Smooth muscle cell (in vitro differentiated cells): ENCODE results near the gene AGTPBP1. TPM values are rescaled to one million over a fixed set of nuclear protein-coding genes. Genes with fewer than 3 reads are reported as not detected.

Experiments used
- DNase-seq: peaks from one replicate; lab custom pipeline; 2025; ENCODE audit not compliant: unreplicated experiment; lab: John Stamatoyannopoulos, UW
- H2AFZ ChIP-seq: fragments of 200-600 bp; sonication (generic); 2 replicates; pipeline ENCODE4 v1.6.0; 2016; ENCODE audit warnings: antibody characterized with exemption, low read depth, mild to moderate bottlenecking
- H3F3A ChIP-seq: fragments of 200-600 bp; sonication (generic); 2 replicates; pipeline ENCODE4 v1.6.0; 2017; ENCODE audit warnings: antibody characterized with exemption, low read depth
- H3K27ac ChIP-seq: fragments of 200-600 bp; sonication (generic); 2 replicates; pipeline ENCODE4 v1.5.1; 2016; ENCODE audit warnings: low read depth, mild to moderate bottlenecking
- H3K27me3 ChIP-seq: fragments of 200-600 bp; sonication (generic); 2 replicates; pipeline ENCODE4 v1.6.1; 2016; ENCODE audit warnings: low read depth, mild to moderate bottlenecking
- H3K36me3 ChIP-seq: fragments of 200-600 bp; sonication (generic); 2 replicates; pipeline ENCODE4 v1.5.1; 2016; ENCODE audit warnings: low read depth
- H3K4me1 ChIP-seq: fragments of 200-600 bp; sonication (generic); 2 replicates; pipeline ENCODE4 v1.5.1; 2016; ENCODE audit warnings: low read depth
- H3K4me2 ChIP-seq: fragments of 200-600 bp; sonication (generic); 2 replicates; pipeline ENCODE4 v1.6.0; 2016; ENCODE audit warnings: mild to moderate bottlenecking
- H3K4me3 ChIP-seq: fragments of 200-600 bp; sonication (generic); 2 replicates; pipeline ENCODE4 v1.5.1; 2016; ENCODE audit warnings: mild to moderate bottlenecking
- H3K79me2 ChIP-seq: fragments of 200-600 bp; sonication (generic); 2 replicates; pipeline ENCODE4 v1.6.0; 2016; ENCODE audit warnings: low read depth, mild to moderate bottlenecking
- H3K9ac ChIP-seq: fragments of 200-600 bp; sonication (generic); 2 replicates; pipeline ENCODE4 v1.6.0; 2016; ENCODE audit warnings: low read depth
- H3K9me3 ChIP-seq: fragments of 200-600 bp; sonication (generic); replicated peaks from 2 replicates; pipeline ENCODE4 v1.5.1; 2016; ENCODE audit warnings: low read depth
- H4K20me1 ChIP-seq: fragments of 200-600 bp; sonication (generic); 2 replicates; pipeline ENCODE4 v1.6.0; 2016; ENCODE audit warnings: low read depth
- CTCF ChIP-seq: fragments of 200-600 bp; sonication (generic); IDR thresholded peaks from 2 replicates; pipeline ENCODE4 v1.5.1; 2017; ENCODE audit warnings: borderline replicate concordance, mild to moderate bottlenecking, antibody characterized with exemption; ENCODE audit not compliant: insufficient read depth, poor library complexity, severe bottlenecking
- WGBS: methylation state at CpG from one replicate; pipeline ENCODE4 v1.1.7; 2016; ENCODE audit warnings: low lambda C conversion rate; 5-methylcytosine and 5-hydroxymethylcytosine counted together
- polyA plus RNA-seq: library from polyadenylated mRNA; unstranded; fragments of >200 nt; fragmentation: Nextera tagmentation; extraction: Ambion mirVana; gene quantifications from 2 replicates; pipeline ENCODE4 v1.2.1, GENCODE V29; 2016
- total RNA-seq: library from RNA; depleted of rRNA; stranded (reverse); fragments of >200 nt; gene quantifications from 2 replicates; pipeline ENCODE4 v1.2.3, GENCODE V29; 2014

Gene AGTPBP1
- total and polyA plus RNA-seq, 2 experiments from 2014 or later: 4.6 to 7.0 TPM

GRCh38 chr9:85662573-85662972 is 79.2 kb downstream of the AGTPBP1 start:
- Histone ChIP-seq H3F3A (no peaks in the 10 kb centered on the region), H2AFZ (no peak overlapping the region), H4K20me1 (no peaks in the 10 kb centered on the region), H3K27ac (no peak overlapping the region), H3K9me3 (no peaks in the 10 kb centered on the region), H3K27me3 (no peaks in the 10 kb centered on the region), H3K79me2 (no peaks in the 10 kb centered on the region), H3K4me3 (no peak overlapping the region), H3K36me3 (no peaks in the 10 kb centered on the region), H3K9ac (no peak overlapping the region), H3K4me1 (no peaks in the 10 kb centered on the region), H3K4me2 (no peak overlapping the region)
- no peak for TF ChIP-seq CTCF
- DNase-seq: no peak
- WGBS: 100% methylated on average over 1 of the region's 1 CpG

GRCh38 chr9:85658716-85659115 is 83.0 kb downstream of the AGTPBP1 start:
- Histone ChIP-seq H3K27ac (no peak overlapping the region), H2AFZ (no peak overlapping the region), H3K4me2 (no peak overlapping the region), H3F3A (no peaks in the 10 kb centered on the region), H3K4me1 (no peaks in the 10 kb centered on the region), H3K9me3 (no peaks in the 10 kb centered on the region), H3K9ac (no peak overlapping the region), H3K79me2 (no peaks in the 10 kb centered on the region), H3K36me3 (no peaks in the 10 kb centered on the region), H3K27me3 (no peaks in the 10 kb centered on the region), H3K4me3 (no peak overlapping the region), H4K20me1 (no peaks in the 10 kb centered on the region)
- 80% methylated on average over 1 of the region's 1 CpG for WGBS
- no peak for DNase-seq
- no peak for TF ChIP-seq CTCF

GRCh38 chr9:85653153-85653552 is 88.6 kb downstream of the AGTPBP1 start:
- Histone ChIP-seq H3K4me3 (no peak overlapping the region), H3F3A (no peaks in the 10 kb centered on the region), H3K4me2 (no peak overlapping the region), H3K27ac (no peak overlapping the region), H2AFZ (no peak overlapping the region), H3K4me1 (no peaks in the 10 kb centered on the region), H3K36me3 (no peaks in the 10 kb centered on the region), H3K9me3 (no peaks in the 10 kb centered on the region), H3K79me2 (no peaks in the 10 kb centered on the region), H4K20me1 (no peaks in the 10 kb centered on the region), H3K27me3 (no peaks in the 10 kb centered on the region), H3K9ac (no peak overlapping the region)
- TF ChIP-seq CTCF: no peak
- WGBS: 94% methylated on average over 4 of the region's 4 CpGs
- no peak for DNase-seq

- no peak for TF ChIP-seq CTCF
- no peak overlapping the region for H2AFZ ChIP-seq
- no peak overlapping the region for H3K27ac ChIP-seq
- DNase-seq: no peak
- no peaks in the 10 kb centered on the region for H3K4me1 ChIP-seq
- H3K36me3 ChIP-seq: no peaks in the 10 kb centered on the region
- no peaks in the 10 kb centered on the region for H3F3A ChIP-seq
- H3K9ac ChIP-seq: no peak overlapping the region
- H3K4me3 ChIP-seq: no peak overlapping the region
- H3K9me3 ChIP-seq: no peaks in the 10 kb centered on the region
- no peaks in the 10 kb centered on the region for H3K27me3 ChIP-seq
- no peaks in the 10 kb centered on the region for H4K20me1 ChIP-seq
- WGBS: 70% methylated on average over 1 of the region's 1 CpG
- H3K79me2 ChIP-seq: no peaks in the 10 kb centered on the region
- no peak overlapping the region for H3K4me2 ChIP-seq
Observed at GRCh38 chr9:85647571-85647970, 94.2 kb downstream of the AGTPBP1 start.
